Mesothelial cell of epicardium (in vitro differentiated cells): ENCODE results near the gene FMNL2. TPM values are rescaled to one million over a fixed set of nuclear protein-coding genes. Genes with fewer than 3 reads are reported as not detected.
A peak's percentile ranks its signal among the peaks of the same experiment; 100 is the strongest.

Experiments used
- DNase-seq, 2 experiments: peaks; one replicate each; pipeline ENCODE4 v3.0.0; 2021; ENCODE audit warnings: low spot score in 2 of 2; ENCODE audit not compliant: unreplicated experiment in 2 of 2
- H3K27ac Mint-ChIP-seq: 2 replicates; pipeline ENCODE4 v1.8.0; 2021; ENCODE audit warnings: mixed read lengths
- H3K27me3 Mint-ChIP-seq: 2 replicates; pipeline ENCODE4 v1.8.0; 2021; ENCODE audit warnings: low read depth, mixed read lengths
- H3K36me3 Mint-ChIP-seq: 2 replicates; pipeline ENCODE4 v1.8.0; 2021; ENCODE audit warnings: mixed read lengths
- H3K4me1 Mint-ChIP-seq: 2 replicates; pipeline ENCODE4 v1.8.0; 2021; ENCODE audit warnings: mixed read lengths
- H3K4me3 Mint-ChIP-seq: 2 replicates; pipeline ENCODE4 v1.8.0; 2021; ENCODE audit warnings: mild to moderate bottlenecking, moderate library complexity, mixed read lengths
- H3K9me3 Mint-ChIP-seq: 2 replicates; pipeline ENCODE4 v1.8.0; 2021; ENCODE audit warnings: mixed read lengths
- total RNA-seq: library from RNA; stranded (reverse); gene quantifications from 3 replicates; pipeline ENCODE4 v1.2.1, GENCODE V29; 2021
- TF ChIP-seq, protein P1 (sequence below): fragments of 200-600 bp; sonication (generic); IDR thresholded peaks from one replicate; pipeline ENCODE4 v1.5.0; 2021; ENCODE audit warnings: antibody characterized with exemption; ENCODE audit not compliant: unreplicated experiment

The FMNL2 gene
- total RNA-seq, 1 donor from 2014 or later, result 52.6 TPM

DNA sequence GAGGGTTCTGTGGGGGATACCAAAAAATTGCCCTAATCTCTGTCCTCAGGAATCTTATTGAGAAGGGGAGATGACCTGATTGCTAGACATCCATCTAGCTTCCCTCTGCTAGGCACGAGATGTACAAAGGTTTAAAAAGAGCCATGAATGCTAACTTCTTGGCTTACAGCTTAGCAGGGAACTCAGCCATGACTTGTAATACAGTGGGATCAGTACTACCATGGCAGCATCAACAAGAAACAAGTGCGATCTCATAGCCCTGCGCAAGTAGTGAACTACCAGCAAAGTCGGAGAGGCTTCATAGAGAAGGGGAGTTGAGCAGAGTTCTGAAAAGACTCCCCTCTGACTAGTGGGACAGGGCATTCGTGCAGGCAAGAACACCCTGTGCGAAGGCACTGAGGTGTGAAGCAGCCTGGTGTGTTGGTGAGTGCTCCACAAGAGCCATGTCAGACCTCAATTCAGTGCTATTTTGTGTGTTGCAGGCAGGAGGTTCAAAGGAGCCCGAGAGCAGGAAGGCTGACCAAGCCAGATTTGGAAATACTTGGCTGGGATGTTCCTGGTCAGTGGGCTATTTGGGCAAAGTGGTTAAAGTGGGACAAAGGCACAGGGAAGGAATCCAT, 130.0 kb downstream of the FMNL2 start:
- DNase-seq, result no peak
- Mint-ChIP-seq H3K36me3 (no peaks in the 10 kb centered on the region), H3K4me1 (peaks cover 44% of the 10 kb centered on the region), H3K27ac (no peak overlapping the region), H3K27me3 (no peaks in the 10 kb centered on the region), H3K4me3 (no peak overlapping the region), H3K9me3 (no peaks in the 10 kb centered on the region)
- TF ChIP-seq, protein P1, sequence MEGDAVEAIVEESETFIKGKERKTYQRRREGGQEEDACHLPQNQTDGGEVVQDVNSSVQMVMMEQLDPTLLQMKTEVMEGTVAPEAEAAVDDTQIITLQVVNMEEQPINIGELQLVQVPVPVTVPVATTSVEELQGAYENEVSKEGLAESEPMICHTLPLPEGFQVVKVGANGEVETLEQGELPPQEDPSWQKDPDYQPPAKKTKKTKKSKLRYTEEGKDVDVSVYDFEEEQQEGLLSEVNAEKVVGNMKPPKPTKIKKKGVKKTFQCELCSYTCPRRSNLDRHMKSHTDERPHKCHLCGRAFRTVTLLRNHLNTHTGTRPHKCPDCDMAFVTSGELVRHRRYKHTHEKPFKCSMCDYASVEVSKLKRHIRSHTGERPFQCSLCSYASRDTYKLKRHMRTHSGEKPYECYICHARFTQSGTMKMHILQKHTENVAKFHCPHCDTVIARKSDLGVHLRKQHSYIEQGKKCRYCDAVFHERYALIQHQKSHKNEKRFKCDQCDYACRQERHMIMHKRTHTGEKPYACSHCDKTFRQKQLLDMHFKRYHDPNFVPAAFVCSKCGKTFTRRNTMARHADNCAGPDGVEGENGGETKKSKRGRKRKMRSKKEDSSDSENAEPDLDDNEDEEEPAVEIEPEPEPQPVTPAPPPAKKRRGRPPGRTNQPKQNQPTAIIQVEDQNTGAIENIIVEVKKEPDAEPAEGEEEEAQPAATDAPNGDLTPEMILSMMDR, result no peak

DNA sequence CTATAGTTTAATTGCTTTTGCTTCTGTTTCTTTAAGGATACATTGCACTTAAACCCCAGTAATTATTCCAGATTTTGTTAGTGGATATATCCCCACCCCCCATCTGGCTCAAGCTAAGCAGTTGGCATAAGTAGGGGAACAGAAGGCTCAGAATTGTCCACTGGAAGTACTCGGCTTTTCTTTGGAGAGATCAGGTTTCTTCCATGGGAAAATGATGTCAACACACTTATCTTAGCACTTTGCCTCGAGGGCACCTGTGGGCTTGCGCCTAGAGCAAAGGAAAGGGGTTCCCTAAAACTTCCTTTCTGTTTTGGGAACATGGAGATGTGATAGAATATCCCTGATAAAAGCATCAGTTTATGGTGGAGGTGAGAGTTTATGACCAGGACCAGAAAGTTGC, 130.6 kb downstream of the FMNL2 start:
- H3K36me3 Mint-ChIP-seq, result no peaks in the 10 kb centered on the region
- no peak for DNase-seq
- H3K4me3 Mint-ChIP-seq, result no peak overlapping the region
- H3K9me3 Mint-ChIP-seq, result no peaks in the 10 kb centered on the region
- TF ChIP-seq, protein P1, result no peak
- no peak overlapping the region for H3K27ac Mint-ChIP-seq
- H3K4me1 Mint-ChIP-seq, result peaks cover 44% of the 10 kb centered on the region
- H3K27me3 Mint-ChIP-seq, result no peaks in the 10 kb centered on the region

DNA sequence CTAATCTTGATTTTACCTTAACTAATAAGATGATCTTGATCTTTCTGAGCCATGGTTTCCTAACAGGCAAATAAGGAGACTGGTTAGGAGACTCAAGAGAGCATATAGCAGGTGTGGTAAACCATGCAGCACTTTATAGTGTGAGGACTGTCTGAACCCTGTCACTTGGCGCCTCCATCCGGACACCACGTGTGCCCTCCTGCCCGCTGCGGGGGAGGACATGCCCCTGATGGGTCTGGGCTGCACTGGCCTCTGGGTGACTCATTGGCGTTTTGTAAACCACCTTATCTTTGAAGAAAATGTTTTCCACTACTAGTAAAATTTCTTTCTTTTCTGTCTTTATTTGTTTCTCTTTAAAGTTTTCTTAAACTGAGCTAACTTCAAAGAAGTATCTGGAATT, 131.1 kb downstream of the FMNL2 start:
- Mint-ChIP-seq H3K4me1 (peaks cover 48% of the 10 kb centered on the region), H3K4me3 (no peak overlapping the region), H3K27me3 (no peaks in the 10 kb centered on the region), H3K9me3 (no peaks in the 10 kb centered on the region), H3K27ac (no peak overlapping the region), H3K36me3 (no peaks in the 10 kb centered on the region)
- TF ChIP-seq, protein P1, result no peak
- DNase-seq, result no peak

DNA sequence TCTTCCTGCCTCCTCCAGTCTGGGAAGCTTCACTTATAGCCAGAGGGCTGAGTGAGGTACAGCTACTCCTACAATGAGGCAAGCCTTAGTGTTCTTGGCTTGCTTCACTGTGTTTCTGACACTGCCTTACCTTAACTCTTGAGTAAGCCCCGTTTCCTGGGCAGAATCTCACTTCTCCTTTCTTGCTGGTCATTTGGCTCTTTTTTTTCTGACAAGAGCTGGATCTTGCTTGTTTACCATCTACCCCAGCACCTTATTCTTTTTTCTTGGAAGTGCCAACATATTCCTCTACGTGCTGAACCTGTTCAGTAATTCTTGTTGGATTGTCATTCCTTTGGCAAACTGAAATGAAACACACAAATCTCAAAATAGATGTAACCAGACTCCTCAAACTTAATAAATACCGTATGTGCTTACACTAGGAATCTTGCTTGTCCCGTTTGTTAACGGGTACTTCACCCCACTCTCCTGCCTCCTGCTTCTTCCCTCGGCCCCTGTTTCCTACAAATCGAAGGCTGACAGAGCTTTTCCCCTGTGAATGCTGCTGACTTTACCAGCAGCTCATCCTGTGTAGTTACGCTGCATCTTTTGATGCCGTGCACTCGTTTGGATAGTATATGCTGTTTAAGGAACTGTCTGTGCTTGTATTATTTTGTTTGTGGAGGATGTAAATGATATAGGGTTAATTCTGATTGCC, 132.2 kb downstream of the FMNL2 start:
- Mint-ChIP-seq H3K4me1 (peaks cover 52% of the 10 kb centered on the region), H3K27ac (peak overlapping the region; percentile 81), H3K27me3 (no peaks in the 10 kb centered on the region), H3K4me3 (no peak overlapping the region), H3K36me3 (no peaks in the 10 kb centered on the region), H3K9me3 (no peaks in the 10 kb centered on the region)
- no peak for DNase-seq
- TF ChIP-seq, protein P1, result no peak

DNA sequence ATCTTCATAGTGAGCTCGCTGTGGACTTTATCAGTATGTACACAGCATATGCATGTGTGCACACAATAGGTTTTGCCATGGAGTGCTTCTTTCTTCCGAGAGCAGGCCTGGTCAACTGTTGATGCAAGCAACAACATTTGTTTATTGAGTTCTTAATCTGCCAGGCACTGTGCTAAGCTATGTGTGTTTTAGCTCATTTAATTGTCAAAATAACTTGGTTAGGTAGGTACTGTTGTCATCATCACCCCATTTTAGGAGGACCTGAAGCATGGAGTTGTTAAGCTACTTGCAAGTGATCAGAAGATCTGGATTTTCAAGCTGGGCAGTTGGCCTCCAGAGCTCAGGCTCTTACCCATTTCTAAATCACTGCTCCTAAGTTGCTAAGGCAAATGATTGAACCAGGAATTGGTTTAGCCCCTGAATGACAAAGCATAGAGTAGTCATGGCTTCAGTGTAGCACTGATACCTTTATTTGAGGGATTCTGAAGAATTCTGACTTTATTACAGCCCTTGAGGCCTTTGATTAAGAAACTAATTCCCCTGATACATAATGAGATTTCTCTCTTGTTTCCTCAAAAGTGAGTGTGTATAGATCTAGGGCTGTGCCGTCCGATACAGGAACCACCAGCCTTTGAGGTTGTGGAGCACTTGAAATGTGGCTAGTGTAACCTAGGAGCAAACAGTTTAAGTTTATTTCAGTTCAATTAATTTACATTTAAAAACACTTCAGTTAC, 132.9 kb downstream of the FMNL2 start:
- H3K4me1 Mint-ChIP-seq, result peaks cover 52% of the 10 kb centered on the region
- no peaks in the 10 kb centered on the region for H3K36me3 Mint-ChIP-seq
- H3K4me3 Mint-ChIP-seq, result no peak overlapping the region
- TF ChIP-seq, protein P1, result no peak
- no peaks in the 10 kb centered on the region for H3K27me3 Mint-ChIP-seq
- no peak overlapping the region for H3K27ac Mint-ChIP-seq
- no peaks in the 10 kb centered on the region for H3K9me3 Mint-ChIP-seq
- DNase-seq, result no peak
